Liver (tissue), 9 donors: ENCODE data around the gene FBXO8. TPM values are rescaled to one million over a fixed set of nuclear protein-coding genes. Genes with fewer than 3 reads are reported as not detected.

Experiments
- DNase-seq: peaks from one replicate; pipeline ENCODE4 v3.0.0-alpha.2; 2017; ENCODE audit warnings: low spot score
- H3K27ac ChIP-seq, 2 donors: one replicate each; pipeline ENCODE4 v1.7.0; 2013; ENCODE audit warnings: inconsistent platforms in 2 of 2, low read length in 2 of 2, control low read depth in 1 of 2, low read depth in 1 of 2, mild to moderate bottlenecking in 1 of 2
- H3K27me3 ChIP-seq, 4 donors: one replicate each; pipeline versions ENCODE4 v1.6.1 to v1.7.0; 2013; ENCODE audit warnings: low read length in 3 of 4, inconsistent platforms in 1 of 4, mild to moderate bottlenecking in 1 of 4, moderate library complexity in 1 of 4; ENCODE audit not compliant: control insufficient read depth in 4 of 4, insufficient read depth in 4 of 4
- H3K36me3 ChIP-seq, 4 donors: one replicate each; pipeline versions ENCODE4 v1.6.1 to v1.7.0; 2013; ENCODE audit warnings: low read length in 3 of 4, mild to moderate bottlenecking in 3 of 4, low read depth in 1 of 4, moderate library complexity in 1 of 4; ENCODE audit not compliant: control insufficient read depth in 4 of 4, insufficient read depth in 3 of 4
- H3K4me1 ChIP-seq, 4 donors: one replicate each; pipeline versions ENCODE4 v1.6.1 to v1.7.0; 2013; ENCODE audit warnings: low read length in 3 of 4, mild to moderate bottlenecking in 3 of 4, moderate library complexity in 1 of 4; ENCODE audit not compliant: control insufficient read depth in 4 of 4, insufficient read depth in 4 of 4
- H3K4me3 ChIP-seq, 3 donors: one replicate each; pipeline versions ENCODE4 v1.6.1 to v1.7.0; 2013; ENCODE audit warnings: low read length in 3 of 3, control low read depth in 1 of 3, low read depth in 1 of 3, mild to moderate bottlenecking in 1 of 3
- H3K9ac ChIP-seq, 2 donors: one replicate each; pipeline ENCODE4 v1.7.0; 2013; ENCODE audit warnings: low read length in 2 of 2, mild to moderate bottlenecking in 2 of 2, moderate library complexity in 2 of 2, control low read depth in 1 of 2, low read depth in 1 of 2
- H3K9me3 ChIP-seq, 4 donors: one replicate each; pipeline versions ENCODE4 v1.6.1 to v1.7.0; 2013; ENCODE audit warnings: low read length in 3 of 4; ENCODE audit not compliant: control insufficient read depth in 4 of 4
- ATF3 ChIP-seq: IDR thresholded peaks from 2 replicates; pipeline ENCODE4 v1.6.1; 2016; ENCODE audit warnings: antibody characterized with exemption
- CTCF ChIP-seq: fragments of 150-350 bp; IDR thresholded peaks from 2 replicates; pipeline ENCODE4 v1.5.1; 2017; ENCODE audit warnings: improper control_type of control experiment, low read depth, low read length; ENCODE audit not compliant: missing input control
- EGR1 ChIP-seq, 2 donors: IDR thresholded peaks; 2 replicates each; pipeline ENCODE4 v1.6.1; 2016 to 2018; ENCODE audit warnings: antibody characterized with exemption in 2 of 2, low read depth in 2 of 2
- FOXA1 ChIP-seq: IDR thresholded peaks from 2 replicates; pipeline ENCODE4 v1.6.1; 2016; ENCODE audit warnings: antibody characterized with exemption
- FOXA2 ChIP-seq: IDR thresholded peaks from 2 replicates; pipeline ENCODE4 v1.6.1; 2016; ENCODE audit warnings: antibody characterized with exemption
- HNF4A ChIP-seq, 2 donors: conservative IDR thresholded peaks; 2 replicates each; pipeline ENCODE4 v1.6.1; 2016; ENCODE audit warnings: antibody characterized with exemption in 2 of 2, mild to moderate bottlenecking in 2 of 2
- HNF4G ChIP-seq: IDR thresholded peaks from 2 replicates; pipeline ENCODE4 v1.6.1; 2016; ENCODE audit warnings: antibody characterized with exemption
- JUND ChIP-seq, 2 donors: IDR thresholded peaks; 2 replicates each; pipeline ENCODE4 v1.6.1; 2016; ENCODE audit warnings: antibody characterized with exemption in 2 of 2
- MAX ChIP-seq: IDR thresholded peaks from 2 replicates; pipeline ENCODE4 v1.6.1; 2016; ENCODE audit warnings: antibody characterized with exemption
- RAD21 ChIP-seq, 2 donors: IDR thresholded peaks; 2 replicates each; pipeline ENCODE4 v1.6.1; 2016; ENCODE audit warnings: antibody characterized with exemption in 2 of 2, mild to moderate bottlenecking in 2 of 2
- REST ChIP-seq: IDR thresholded peaks from 2 replicates; pipeline ENCODE4 v1.6.1; 2016; ENCODE audit warnings: antibody characterized with exemption, mild to moderate bottlenecking
- TAF1 ChIP-seq: conservative IDR thresholded peaks from 2 replicates; pipeline ENCODE4 v1.6.1; 2016; ENCODE audit warnings: antibody characterized with exemption, mild to moderate bottlenecking
- YY1 ChIP-seq: IDR thresholded peaks from 2 replicates; pipeline ENCODE4 v1.6.1; 2016; ENCODE audit warnings: antibody characterized with exemption, mild to moderate bottlenecking
- ZBTB33 ChIP-seq: IDR thresholded peaks from 2 replicates; pipeline ENCODE4 v1.6.1; 2016; ENCODE audit warnings: antibody characterized with exemption
- WGBS: extraction: QIAGEN DNeasy Blood & Tissue Kit; methylation state at CpG from one replicate; pipeline ENCODE4 v1.1.7; 2013; 5-methylcytosine and 5-hydroxymethylcytosine counted together
- polyA plus RNA-seq, 2 donors: library from polyadenylated mRNA; stranded (reverse) in 1 of 2; unstranded in 1 of 2; fragments of 200-250 nt in 1 of 2; fragments of >200 nt in 1 of 2; fragmentation: Nextera tagmentation in 1 of 2; extraction: Ambion mirVana in 1 of 2; gene quantifications; one replicate each; pipeline versions ENCODE4 v1.2.1 to v1.2.3, GENCODE V29; 2013 to 2015
- total RNA-seq, 2 donors: library from RNA; depleted of rRNA; stranded (reverse); fragments of >200 nt; gene quantifications; one replicate each; pipeline ENCODE4 v1.2.3, GENCODE V29; 2014
- donor health status: healthy.
- donor health status: healthy.
- donor health status: healthy.
- donor health status: healthy.
- donor health status: healthy.

FBXO8 gene
- total and polyA plus RNA-seq, 4 donors = 15.0 to 56.1 (median 35.1) TPM

- no peaks in the 10 kb centered on the region for H3K9me3 ChIP-seq
- H3K4me3 ChIP-seq = no peak overlapping the region
- no peak overlapping the region for H3K9ac ChIP-seq
- no peak for TF ChIP-seq ATF3
- no peak for TF ChIP-seq FOXA1
- TF ChIP-seq TAF1 = no peak
- TF ChIP-seq MAX = no peak
- TF ChIP-seq REST = no peak
- TF ChIP-seq EGR1 (IDR thresholded peaks at IDR 0.05; ENCODE audit: low read depth in 2 of 2) = no peak
- TF ChIP-seq YY1 = no peak
- TF ChIP-seq JUND (IDR thresholded peaks at IDR 0.05) = no peak
- no peak for TF ChIP-seq FOXA2
- no peak for TF ChIP-seq HNF4G
- TF ChIP-seq RAD21 (IDR thresholded peaks at IDR 0.05) = no peak
- TF ChIP-seq CTCF = no peak
- TF ChIP-seq HNF4A (conservative IDR thresholded peaks at IDR 0.05) = no peak
- H3K36me3 ChIP-seq = no peaks in the 10 kb centered on the region
- H3K27ac ChIP-seq = no peak overlapping the region
- H3K27me3 ChIP-seq = no peaks in the 10 kb centered on the region
- H3K4me1 ChIP-seq = no peaks in the 10 kb centered on the region
- no peak for DNase-seq
These were observed 53.3 kb downstream of the FBXO8 start for GRCh38 chr4:174230148-174230547.

GRCh38 chr4:174228988-174229387 is 54.5 kb downstream of the FBXO8 start:
- Histone ChIP-seq H3K4me1 (no peaks in the 10 kb centered on the region), H3K27ac (no peak overlapping the region), H3K4me3 (no peak overlapping the region), H3K9me3 (no peaks in the 10 kb centered on the region), H3K9ac (no peak overlapping the region), H3K36me3 (no peaks in the 10 kb centered on the region), H3K27me3 (no peaks in the 10 kb centered on the region)
- no peak for TF ChIP-seq ZBTB33
- no peak for TF ChIP-seq ATF3
- WGBS = 72% methylated on average over 2 of the region's 2 CpGs
- no peak for DNase-seq
